HFFc6 (cell line): ENCODE data around the gene LTBR. TPM values are rescaled to one million over a fixed set of nuclear protein-coding genes. Genes with fewer than 3 reads are reported as not detected.

Experiments
- DNase-seq: peaks from one replicate; pipeline ENCODE4 v3.0.0-alpha.2; 2018
- H3K27ac Mint-ChIP-seq: 2 replicates; pipeline ENCODE4 v1.8.0; 2020; ENCODE audit warnings: mild to moderate bottlenecking, mixed read lengths
- H3K27me3 Mint-ChIP-seq: 2 replicates; pipeline ENCODE4 v1.8.0; 2021; ENCODE audit warnings: mild to moderate bottlenecking, moderate library complexity, mixed read lengths; ENCODE audit not compliant: insufficient read depth
- H3K36me3 Mint-ChIP-seq: 2 replicates; pipeline ENCODE4 v1.8.0; 2021; ENCODE audit warnings: low read depth, mixed read lengths
- H3K4me1 Mint-ChIP-seq: 2 replicates; pipeline ENCODE4 v1.8.0; 2020; ENCODE audit warnings: low read depth, mixed read lengths
- H3K4me3 Mint-ChIP-seq: 2 replicates; pipeline ENCODE4 v1.8.0; 2020; ENCODE audit warnings: mild to moderate bottlenecking, moderate library complexity, mixed read lengths
- H3K9me3 Mint-ChIP-seq: 2 replicates; pipeline ENCODE4 v1.8.0; 2020; ENCODE audit warnings: mild to moderate bottlenecking, mixed read lengths
- total RNA-seq, 6 experiments: library from RNA; stranded (reverse); fragmentation: NEBNext Ultra II Directional; extraction: Animal tissue kit (Norgen Biotek cat#: 25700); gene quantifications; 2 replicates in 1 of 6; 3 replicates in 5 of 6; pipeline ENCODE4 v1.2.3, GENCODE V29; 2021
- TF ChIP-seq, protein P1 (sequence below): fragments of 200-600 bp; sonication (generic); IDR thresholded peaks from 2 replicates; pipeline ENCODE4 v1.5.0; 2021; ENCODE audit warnings: antibody characterized with exemption, mild to moderate bottlenecking

Gene LTBR
- total RNA-seq, 6 experiments from 2014 or later, result 91.5 to 124 (median 106) TPM

DNA sequence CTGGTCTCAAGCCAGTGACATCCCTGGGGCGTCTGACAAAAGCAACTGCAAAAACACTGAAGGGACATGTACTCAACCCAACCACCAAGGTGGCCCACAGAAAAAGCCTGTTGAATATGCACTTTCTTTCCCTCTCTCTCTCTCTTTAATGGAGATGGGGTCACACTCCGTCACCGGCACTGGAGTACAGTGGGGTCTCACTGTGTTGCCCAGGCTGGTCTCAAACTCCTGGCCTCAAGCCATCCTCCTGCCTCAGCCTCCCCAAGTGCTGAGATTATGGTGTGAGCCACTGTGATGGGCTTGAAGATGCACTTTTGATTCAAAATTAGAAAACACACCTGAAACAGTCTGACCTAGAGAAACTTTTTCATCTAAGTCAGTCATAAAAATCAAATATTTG is 53.6 kb downstream of the LTBR start:
- Mint-ChIP-seq H3K27me3 (no peaks in the 10 kb centered on the region; the same call in 1 of the 2 replicates), H3K9me3 (no peaks in the 10 kb centered on the region), H3K36me3 (0 out of 2 replicates have a peak, but pooled peaks cover 5% of the 10 kb centered on the region), H3K27ac (no peak overlapping the region), H3K4me3 (no peak overlapping the region), H3K4me1 (no peaks in the 10 kb centered on the region; the same call in 1 of the 2 replicates)
- TF ChIP-seq, protein P1, sequence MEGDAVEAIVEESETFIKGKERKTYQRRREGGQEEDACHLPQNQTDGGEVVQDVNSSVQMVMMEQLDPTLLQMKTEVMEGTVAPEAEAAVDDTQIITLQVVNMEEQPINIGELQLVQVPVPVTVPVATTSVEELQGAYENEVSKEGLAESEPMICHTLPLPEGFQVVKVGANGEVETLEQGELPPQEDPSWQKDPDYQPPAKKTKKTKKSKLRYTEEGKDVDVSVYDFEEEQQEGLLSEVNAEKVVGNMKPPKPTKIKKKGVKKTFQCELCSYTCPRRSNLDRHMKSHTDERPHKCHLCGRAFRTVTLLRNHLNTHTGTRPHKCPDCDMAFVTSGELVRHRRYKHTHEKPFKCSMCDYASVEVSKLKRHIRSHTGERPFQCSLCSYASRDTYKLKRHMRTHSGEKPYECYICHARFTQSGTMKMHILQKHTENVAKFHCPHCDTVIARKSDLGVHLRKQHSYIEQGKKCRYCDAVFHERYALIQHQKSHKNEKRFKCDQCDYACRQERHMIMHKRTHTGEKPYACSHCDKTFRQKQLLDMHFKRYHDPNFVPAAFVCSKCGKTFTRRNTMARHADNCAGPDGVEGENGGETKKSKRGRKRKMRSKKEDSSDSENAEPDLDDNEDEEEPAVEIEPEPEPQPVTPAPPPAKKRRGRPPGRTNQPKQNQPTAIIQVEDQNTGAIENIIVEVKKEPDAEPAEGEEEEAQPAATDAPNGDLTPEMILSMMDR, result no peak
- no peak for DNase-seq

- Mint-ChIP-seq H3K27ac (no peak overlapping the region), H3K36me3 (peaks cover 6% of the 10 kb centered on the region; the same call in 1 of the 2 replicates), H3K4me1 (no peaks in the 10 kb centered on the region; the same call in 1 of the 2 replicates), H3K4me3 (no peak overlapping the region), H3K27me3 (no peaks in the 10 kb centered on the region; the same call in 1 of the 2 replicates), H3K9me3 (no peaks in the 10 kb centered on the region)
- TF ChIP-seq, protein P1, result no peak
- DNase-seq, result no peak
These were observed 54.4 kb downstream of the LTBR start for GRCh38 chr12:6438345-6438744.

GRCh38 chr12:6440391-6440790 is 56.4 kb downstream of the LTBR start:
- TF ChIP-seq, protein P1, result no peak
- H3K27me3 Mint-ChIP-seq, result no peaks in the 10 kb centered on the region; the same call in 1 of the 2 replicates
- peaks cover 14% of the 10 kb centered on the region for H3K36me3 Mint-ChIP-seq
- H3K4me3 Mint-ChIP-seq, result no peak overlapping the region
- H3K9me3 Mint-ChIP-seq, result no peaks in the 10 kb centered on the region
- no peak for DNase-seq
- no peaks in the 10 kb centered on the region for H3K4me1 Mint-ChIP-seq
- no peak overlapping the region for H3K27ac Mint-ChIP-seq

Other genes starting within 250 kb of the LTBR start
- 10 to 100 TPM; 43.2 to 72.6 (median 46.4) TPM for gene CD9, start 183.8 kb upstream of the LTBR start, total RNA-seq
- gene PLEKHG6, start 73.5 kb upstream of the LTBR start, total RNA-seq, result not detected
- 100 to 1,000 TPM; 105 to 122 (median 112) TPM for gene TNFRSF1A, start 42.1 kb upstream of the LTBR start, total RNA-seq
- gene SCNN1A, start 8.6 kb upstream of the LTBR start, total RNA-seq, result under 1 TPM in 1 of 6 experiments, not detected in 5; 0.18 TPM
- gene CD27, start 60.8 kb downstream of the LTBR start, total RNA-seq, result under 1 TPM in 2 of 6 experiments, not detected in 4; 0.19 to 0.28 TPM
- gene TAPBPL, start 67.9 kb downstream of the LTBR start, total RNA-seq, result 1 to 10 TPM; 4.3 to 8.2 (median 6.5) TPM
- 10 to 100 TPM in 5 of 6 experiments, 1 to 10 TPM in 1; 8.6 to 13.0 (median 10.8) TPM for gene VAMP1, start 86.5 kb downstream of the LTBR start, total RNA-seq
- 100 to 1,000 TPM; 227 to 290 (median 257) TPM for gene MRPL51, start 109.1 kb downstream of the LTBR start, total RNA-seq
- gene NCAPD2, start 109.9 kb downstream of the LTBR start, total RNA-seq, result 10 to 100 TPM; 42.2 to 75.9 (median 65.4) TPM
- 1,000 to 10,000 TPM; 6,263 to 7,539 (median 6,900) TPM for gene GAPDH, start 150.4 kb downstream of the LTBR start, total RNA-seq
- 10 to 100 TPM; 25.9 to 35.6 (median 29.2) TPM for gene IFFO1, start 171.9 kb downstream of the LTBR start, total RNA-seq
- 10 to 100 TPM; 39.5 to 60.5 (median 42.6) TPM for gene NOP2, start 184.1 kb downstream of the LTBR start, total RNA-seq
- 100 to 1,000 TPM; 167 to 193 (median 183) TPM for gene CHD4, start 223.2 kb downstream of the LTBR start, total RNA-seq